NCI-H2227 (cell line): ENCODE measurements around the gene COLQ.
"Not testable (repeated sequence)": the region's sequence is repeated elsewhere in the genome, so short reads cannot be mapped to it uniquely, and the experiment has no call there.

Experiments used
- DNase-seq: peaks from one replicate; lab custom pipeline; 2025; ENCODE audit not compliant: unreplicated experiment; lab: John Stamatoyannopoulos, UW

Gene COLQ

GRCh38 chr3:15493436-15493835 is 28.1 kb downstream of the COLQ start:
- DNase-seq: no peak

GRCh38 chr3:15492847-15493360 is 28.6 kb downstream of the COLQ start:
- DNase-seq: no peak

- DNase-seq: no peak
Measured at GRCh38 chr3:15491143-15491542, 30.4 kb downstream of the COLQ start.

GRCh38 chr3:15490158-15490557 is 31.3 kb downstream of the COLQ start:
- no peak for DNase-seq

- DNase-seq: no peak
Measured at GRCh38 chr3:15488002-15488401, 33.5 kb downstream of the COLQ start.

GRCh38 chr3:15486979-15487378 is 34.5 kb downstream of the COLQ start:
- no peak for DNase-seq

GRCh38 chr3:15486020-15486419 is 35.5 kb downstream of the COLQ start:
- DNase-seq: no peak

- DNase-seq: not testable (repeated sequence)
Measured at GRCh38 chr3:15484551-15484950, 37.0 kb downstream of the COLQ start.

GRCh38 chr3:15479400-15480224 is 41.9 kb downstream of the COLQ start:
- no peak for DNase-seq

GRCh38 chr3:15478640-15478979 is 42.9 kb downstream of the COLQ start:
- DNase-seq: no peak

- DNase-seq: peak; percentile 62
Measured at GRCh38 chr3:15477951-15478639, 43.4 kb downstream of the COLQ start.

GRCh38 chr3:15476378-15476777 is 45.1 kb downstream of the COLQ start:
- no peak for DNase-seq

GRCh38 chr3:15475161-15475560 is 46.3 kb downstream of the COLQ start:
- DNase-seq: no peak

GRCh38 chr3:15471861-15472260 is 49.6 kb downstream of the COLQ start:
- DNase-seq: no peak

GRCh38 chr3:15470849-15471248 is 50.7 kb downstream of the COLQ start:
- no peak for DNase-seq

- no peak for DNase-seq
Measured at GRCh38 chr3:15470261-15470660, 51.2 kb downstream of the COLQ start.

GRCh38 chr3:15467227-15468181 is 54.0 kb downstream of the COLQ start:
- DNase-seq: no peak

GRCh38 chr3:15465876-15466585 is 55.5 kb downstream of the COLQ start:
- no peak for DNase-seq

GRCh38 chr3:15462451-15462850 is 59.1 kb downstream of the COLQ start:
- DNase-seq: no peak

GRCh38 chr3:15460891-15461531 is 60.5 kb downstream of the COLQ start:
- no peak for DNase-seq
